Hepatic stellate cell (primary cell): ENCODE measurements around the gene SOX11.

Source experiments
- DNase-seq: peaks from one replicate; pipeline ENCODE4 v3.0.0; 2011; ENCODE audit warnings: low spot score

Gene SOX11

GRCh38 chr2:5692561-5693286, 540 bp downstream of the SOX11 start:
- DNase-seq = no peak

GRCh38 chr2:5693287-5694201, 1.4 kb downstream of the SOX11 start:
- DNase-seq = no peak

DNA sequence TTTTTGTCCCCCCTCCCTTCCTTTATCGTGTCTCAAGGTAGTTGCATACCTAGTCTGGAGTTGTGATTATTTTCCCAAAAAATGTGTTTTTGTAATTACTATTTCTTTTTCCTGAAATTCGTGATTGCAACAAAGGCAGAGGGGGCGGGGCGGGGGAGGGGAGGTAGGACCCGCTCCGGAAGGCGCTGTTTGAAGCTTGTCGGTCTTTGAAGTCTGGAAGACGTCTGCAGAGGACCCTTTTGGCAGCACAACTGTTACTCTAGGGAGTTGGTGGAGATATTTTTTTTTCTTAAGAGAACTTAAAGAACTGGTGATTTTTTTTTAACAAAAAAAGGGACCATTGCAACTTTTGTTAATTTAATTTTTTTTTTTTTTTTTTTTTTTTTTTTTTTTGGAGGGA, 2.1 kb downstream of the SOX11 start:
- DNase-seq = no peak

- no peak for DNase-seq
Observed at GRCh38 chr2:5695654-5696403, 3.6 kb downstream of the SOX11 start.

GRCh38 chr2:5696404-5696944, 4.3 kb downstream of the SOX11 start:
- no peak for DNase-seq

DNA sequence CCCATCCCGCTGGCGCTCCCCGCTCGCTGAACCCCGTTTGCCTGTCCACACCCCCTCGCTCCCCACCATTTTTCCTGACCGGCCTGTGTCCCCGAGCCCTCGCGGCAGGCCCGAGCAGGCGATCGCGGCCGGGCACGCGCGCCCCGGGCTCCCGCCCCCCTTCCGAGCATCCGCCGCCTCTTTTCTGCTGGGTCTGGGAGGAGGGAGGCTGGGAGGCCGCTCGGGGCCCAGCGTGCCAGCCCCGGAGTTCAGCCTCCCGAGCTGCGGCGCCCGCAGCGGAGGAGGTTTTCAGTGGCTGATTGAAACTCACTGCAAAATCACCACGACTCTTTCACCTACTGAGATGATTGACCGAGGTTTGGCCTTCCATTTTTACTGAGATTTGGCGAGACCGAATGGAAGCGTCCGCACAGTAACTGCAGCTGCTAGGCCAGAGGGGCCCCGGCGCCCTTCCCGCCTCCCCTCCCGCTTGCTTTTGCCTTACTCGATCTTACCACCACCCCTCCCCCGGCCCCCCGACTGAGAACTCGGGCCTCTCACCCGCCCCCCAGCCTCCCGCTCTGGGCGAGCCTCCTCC, 4.8 kb downstream of the SOX11 start:
- DNase-seq = no peak

GRCh38 chr2:5697562-5697961, 5.4 kb downstream of the SOX11 start:
- no peak for DNase-seq

DNA sequence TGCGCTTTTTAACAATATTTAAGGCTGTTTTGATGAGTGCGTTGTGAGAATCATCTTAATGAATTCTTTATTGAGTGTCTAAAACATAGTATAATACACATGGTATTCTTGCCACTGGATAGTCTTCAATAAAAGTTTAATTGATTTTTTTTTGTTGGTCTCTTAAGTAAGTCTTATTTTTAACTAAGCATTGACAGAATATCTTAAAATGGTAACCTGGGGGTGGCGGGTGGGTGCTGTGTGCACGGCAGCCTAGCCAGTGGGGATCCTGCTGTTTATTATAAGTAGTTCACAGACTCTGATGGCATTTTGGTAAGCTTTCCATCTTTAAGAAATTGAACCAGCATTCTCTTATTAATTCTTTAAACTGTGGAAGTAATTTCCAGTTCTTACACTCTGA, 6.0 kb downstream of the SOX11 start:
- DNase-seq = no peak

DNA sequence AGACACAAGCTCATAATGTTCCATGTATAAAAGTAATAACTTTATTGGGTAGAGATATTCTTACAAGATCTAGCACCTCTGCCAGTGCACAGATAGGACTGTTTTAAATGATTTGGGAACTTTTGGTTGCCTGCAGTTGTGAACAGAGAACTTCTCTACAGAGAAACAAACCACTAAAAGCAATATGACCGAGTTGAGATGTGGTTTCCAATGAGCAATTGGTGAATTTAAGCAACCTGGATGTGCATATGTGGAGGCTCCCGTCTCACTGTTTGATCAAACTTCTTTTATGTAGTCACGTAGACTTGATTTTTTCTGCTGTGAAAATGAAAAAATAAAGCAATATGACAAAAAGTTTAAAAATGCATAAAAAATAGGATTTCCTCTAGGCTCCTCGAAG, 7.8 kb downstream of the SOX11 start:
- no peak for DNase-seq

DNA sequence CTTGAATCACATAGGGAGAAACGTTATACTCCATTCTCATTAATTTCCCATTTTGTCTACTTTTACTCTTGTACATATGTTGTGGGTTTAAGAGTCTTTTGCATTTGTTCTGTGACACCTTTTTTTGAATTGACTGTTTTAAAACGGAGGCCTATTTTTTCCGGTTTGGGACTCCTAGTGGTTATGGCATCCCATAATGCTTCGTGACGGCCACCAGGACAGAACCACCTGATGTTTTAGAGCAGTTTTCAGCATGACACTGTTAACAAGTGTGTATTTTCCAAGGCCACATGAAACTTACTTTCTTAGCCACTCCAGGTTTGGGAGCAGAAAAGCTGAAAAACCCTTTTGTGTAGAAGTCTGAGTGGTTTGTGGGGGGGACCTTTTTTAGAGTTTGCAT, 8.4 kb downstream of the SOX11 start:
- no peak for DNase-seq

GRCh38 chr2:5701266-5701665, 9.1 kb downstream of the SOX11 start:
- no peak for DNase-seq

DNA sequence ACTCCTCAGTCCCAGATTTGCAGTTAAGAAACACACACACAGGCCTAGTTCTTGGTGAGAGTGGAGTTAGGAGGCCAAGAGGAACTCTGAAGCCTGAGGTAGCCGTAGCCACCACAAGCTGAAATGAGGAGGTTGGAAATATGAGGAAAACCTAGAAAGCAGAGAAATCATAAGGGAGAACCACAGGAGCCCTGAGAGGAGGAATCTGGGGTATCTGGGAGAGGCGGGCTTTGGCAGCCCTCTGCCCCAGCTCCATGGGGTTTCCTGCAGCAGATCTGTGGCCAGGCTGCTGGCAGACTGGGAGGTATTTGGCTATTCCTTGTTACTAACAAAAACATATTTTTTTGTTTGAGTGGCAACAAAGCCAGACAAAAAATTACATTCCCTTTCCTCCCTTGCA, 11.0 kb downstream of the SOX11 start:
- no peak for DNase-seq

DNA sequence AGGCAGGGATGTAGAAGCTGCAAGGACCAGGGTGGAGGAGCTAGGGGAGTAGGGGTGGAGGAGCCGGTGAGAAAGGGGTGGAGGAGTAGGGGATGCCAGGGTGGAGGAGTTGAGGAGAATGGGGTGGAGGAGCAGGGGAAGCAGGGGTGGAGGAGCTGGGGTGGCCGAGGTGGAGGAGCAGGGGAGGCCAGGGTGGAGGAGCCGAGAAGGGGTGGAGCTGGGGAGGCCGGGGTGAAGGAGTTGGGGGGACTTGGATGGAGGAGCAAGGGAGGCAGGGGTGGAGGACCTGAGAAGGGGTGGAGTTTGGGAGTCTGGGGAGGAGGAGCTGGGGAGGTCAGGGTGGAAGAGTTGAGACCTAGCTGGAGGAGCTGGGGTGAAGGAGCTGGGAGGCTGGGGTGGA, 13.3 kb downstream of the SOX11 start:
- no peak for DNase-seq

DNA sequence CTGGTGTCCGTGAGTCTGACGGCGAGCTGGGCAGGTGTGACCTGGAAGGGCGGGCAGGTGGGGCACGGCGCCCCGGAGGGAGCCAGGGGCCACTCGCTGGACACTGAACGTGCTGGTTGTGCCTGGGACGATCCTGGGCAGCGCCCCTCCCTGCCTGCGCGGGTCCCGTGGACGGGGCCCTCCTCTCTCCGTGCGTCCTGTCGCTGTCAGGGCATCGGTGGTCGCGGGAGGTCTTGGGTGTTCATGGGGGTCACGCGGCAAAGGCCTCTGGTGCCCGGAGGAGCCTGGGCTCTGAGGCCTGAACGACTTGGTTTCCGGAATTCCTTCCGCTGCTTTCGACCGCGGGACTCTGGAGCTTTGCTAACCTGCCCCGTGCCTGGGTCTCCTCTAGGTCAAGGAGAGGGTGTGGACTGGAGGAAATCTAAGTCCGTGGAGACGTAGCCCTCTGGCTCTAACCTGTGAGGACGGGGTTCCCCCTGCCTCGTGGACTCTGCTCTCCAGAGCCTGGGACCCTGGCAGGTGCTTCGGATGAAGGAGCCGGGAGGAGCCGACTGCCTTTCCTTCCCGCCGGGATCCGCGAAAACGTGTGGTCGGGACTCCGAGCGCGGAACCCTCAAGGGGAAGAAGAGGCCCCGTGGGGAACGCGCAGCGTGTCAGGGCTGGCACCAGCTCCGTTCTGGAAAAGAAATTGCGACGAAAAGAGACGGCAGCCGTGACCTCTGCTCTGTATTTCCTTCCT, 14.7 kb downstream of the SOX11 start:
- DNase-seq = no peak

GRCh38 chr2:5710615-5711014, 18.4 kb downstream of the SOX11 start:
- no peak for DNase-seq

- DNase-seq = no peak
Observed at GRCh38 chr2:5713101-5713500, 20.9 kb downstream of the SOX11 start.

- DNase-seq = no peak
Observed at GRCh38 chr2:5719629-5720334, 27.6 kb downstream of the SOX11 start.

DNA sequence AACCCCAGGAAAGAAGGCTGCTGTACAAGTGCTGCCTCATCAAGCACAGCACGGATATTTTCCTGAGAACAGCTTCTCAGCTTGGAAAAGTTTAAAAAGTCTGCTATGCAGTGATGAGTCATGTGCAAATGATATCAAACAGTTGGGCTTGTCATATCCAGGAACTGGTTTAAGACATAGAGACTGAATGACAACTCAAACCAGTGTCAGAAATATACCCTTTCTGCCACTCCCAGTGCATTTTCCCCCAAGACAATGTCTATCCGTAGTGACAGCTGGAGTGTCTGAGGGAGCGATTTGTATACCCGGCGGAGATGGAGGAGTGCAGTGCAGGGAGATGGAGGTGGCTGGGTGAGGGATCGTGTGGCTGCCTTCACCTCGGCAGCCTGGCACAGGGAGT, 28.2 kb downstream of the SOX11 start:
- no peak for DNase-seq

GRCh38 chr2:5722236-5722635, 30.1 kb downstream of the SOX11 start:
- no peak for DNase-seq
